Astrocyte (in vitro differentiated cells and primary cell): Measurements from ENCODE around the gene MKNK2. TPM values are rescaled to one million over a fixed set of nuclear protein-coding genes. Genes with fewer than 3 reads are reported as not detected.

Source experiments
- DNase-seq: peaks from one replicate; pipeline ENCODE4 v3.0.0-alpha.2; 2010; ENCODE audit warnings: low read depth
- FAIRE-seq: peaks from 2 replicates; lab custom pipeline; 2011; peaks lifted over from hg19 to GRCh38; lab: Jason Lieb, UNC
- H2AFZ ChIP-seq: 2 replicates; pipeline ENCODE4 v1.6.0; 2012; ENCODE audit warnings: low read depth, low read length, inconsistent platforms
- H3K27ac ChIP-seq: 2 replicates; pipeline ENCODE4 v1.5.1; 2011; ENCODE audit warnings: low read depth, low read length, inconsistent platforms
- H3K27me3 ChIP-seq: 2 replicates; pipeline ENCODE4 v1.6.0; 2011; ENCODE audit warnings: low read length, inconsistent platforms; ENCODE audit not compliant: insufficient read depth
- H3K36me3 ChIP-seq: 2 replicates; pipeline ENCODE4 v1.5.1; 2011; ENCODE audit warnings: low read length, inconsistent platforms; ENCODE audit not compliant: insufficient read depth
- H3K4me1 ChIP-seq: 2 replicates; pipeline ENCODE4 v1.5.1; 2011; ENCODE audit warnings: low read length, inconsistent platforms; ENCODE audit not compliant: insufficient read depth
- H3K4me2 ChIP-seq: 2 replicates; pipeline ENCODE4 v1.6.0; 2012; ENCODE audit warnings: low read length, inconsistent platforms
- H3K4me3 ChIP-seq: 2 replicates; pipeline ENCODE4 v1.5.1; 2011; ENCODE audit warnings: low read depth, mild to moderate bottlenecking, low read length, inconsistent platforms; ENCODE audit not compliant: insufficient read depth
- H3K79me2 ChIP-seq: 2 replicates; pipeline ENCODE4 v1.6.0; 2012; ENCODE audit warnings: mild to moderate bottlenecking, low read length, inconsistent platforms; ENCODE audit not compliant: insufficient read depth
- H3K9ac ChIP-seq: 2 replicates; pipeline ENCODE4 v1.6.0; 2012; ENCODE audit warnings: mild to moderate bottlenecking, low read length, inconsistent platforms
- H3K9me3 ChIP-seq: 2 replicates; pipeline ENCODE4 v1.5.1; 2012; ENCODE audit warnings: low read depth, mild to moderate bottlenecking, low read length, inconsistent platforms; ENCODE audit not compliant: insufficient read depth
- H4K20me1 ChIP-seq: 2 replicates; pipeline ENCODE4 v1.6.0; 2012; ENCODE audit warnings: low read length, inconsistent platforms; ENCODE audit not compliant: insufficient read depth
- H3K27ac Mint-ChIP-seq: one replicate; pipeline ENCODE4 v1.8.0; 2021; ENCODE audit warnings: mild to moderate bottlenecking, mixed read lengths; ENCODE audit not compliant: unreplicated experiment
- H3K27me3 Mint-ChIP-seq: one replicate; pipeline ENCODE4 v1.8.0; 2021; ENCODE audit warnings: low read depth, mixed read lengths; ENCODE audit not compliant: unreplicated experiment
- H3K36me3 Mint-ChIP-seq: one replicate; pipeline ENCODE4 v1.8.0; 2021; ENCODE audit warnings: low read depth, mixed read lengths; ENCODE audit not compliant: unreplicated experiment
- H3K4me1 Mint-ChIP-seq: one replicate; pipeline ENCODE4 v1.8.0; 2021; ENCODE audit warnings: low read depth, mixed read lengths; ENCODE audit not compliant: unreplicated experiment
- H3K4me3 Mint-ChIP-seq: one replicate; pipeline ENCODE4 v1.8.0; 2021; ENCODE audit warnings: mild to moderate bottlenecking, moderate library complexity, mixed read lengths; ENCODE audit not compliant: unreplicated experiment
- H3K9me3 Mint-ChIP-seq: one replicate; pipeline ENCODE4 v1.8.0; 2021; ENCODE audit warnings: mild to moderate bottlenecking, mixed read lengths; ENCODE audit not compliant: unreplicated experiment
- EZH2 ChIP-seq: IDR thresholded peaks from 2 replicates; pipeline ENCODE4 v1.6.1; 2012; ENCODE audit warnings: mild to moderate bottlenecking, low read length, inconsistent platforms; ENCODE audit not compliant: insufficient read depth
- total RNA-seq: library from RNA; stranded (reverse); gene quantifications from 2 replicates; pipeline ENCODE4 v1.2.1, GENCODE V29; 2021
- TF ChIP-seq, protein P1 (sequence below): IDR thresholded peaks from 2 replicates; pipeline ENCODE4 v1.5.1; 2011; ENCODE audit warnings: low read depth, mild to moderate bottlenecking, inconsistent platforms, low read length, moderate library complexity; ENCODE audit not compliant: insufficient read depth

The MKNK2 gene
- total RNA-seq, 1 donor from 2014 or later: 146 TPM

DNA sequence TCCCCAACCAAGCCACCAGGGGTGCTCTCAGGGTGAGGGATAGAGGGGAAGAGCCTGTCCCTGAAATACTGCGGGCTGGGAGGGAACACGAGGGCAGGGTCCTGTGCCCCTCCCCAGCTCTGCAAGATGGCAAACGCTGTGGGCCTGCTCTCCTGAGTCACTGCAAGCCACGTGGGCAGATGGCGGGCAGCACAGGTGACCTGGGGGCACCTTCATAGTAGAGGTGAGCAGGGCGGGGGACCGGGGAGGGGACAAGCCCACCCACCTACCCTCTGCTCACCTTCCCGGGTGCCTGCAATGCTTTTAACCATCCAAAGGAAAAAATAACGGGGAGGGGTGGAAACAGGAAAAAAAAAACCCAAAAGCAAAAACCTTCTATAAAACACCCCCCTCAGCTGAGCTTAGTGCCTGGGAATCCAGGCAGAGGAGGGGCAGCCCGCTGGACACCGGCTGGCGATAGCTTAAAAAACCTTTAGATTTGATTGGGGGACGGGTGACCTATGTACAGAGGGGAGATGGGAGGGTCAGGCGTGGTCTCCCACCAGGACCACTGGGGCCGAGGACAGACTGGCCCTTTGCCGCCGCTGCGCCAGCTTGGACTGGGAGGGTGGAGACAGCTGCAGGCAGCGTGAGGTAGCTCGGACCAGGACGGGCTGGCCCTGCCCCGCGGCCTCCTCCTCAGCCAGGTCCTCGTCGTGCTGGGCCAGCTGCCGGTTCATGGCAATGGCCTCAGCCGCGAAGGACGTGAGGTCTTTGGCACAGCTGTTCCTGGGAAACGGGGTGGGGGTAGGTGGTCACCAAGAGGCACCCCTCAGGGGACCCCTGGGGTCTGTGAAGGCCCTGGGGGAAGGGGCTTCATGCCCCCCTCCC, 11.7 kb downstream of the MKNK2 start:
- Histone ChIP-seq H4K20me1 (peaks cover 11% of the 10 kb centered on the region), H3K9ac (no peak overlapping the region), H3K79me2 (peaks cover under 1% of the 10 kb centered on the region), H3K27ac (no peak overlapping the region), H2AFZ (no peak overlapping the region), H3K27me3 (no peaks in the 10 kb centered on the region), H3K4me1 (peaks cover 11% of the 10 kb centered on the region), H3K4me2 (no peak overlapping the region), H3K36me3 (no peaks in the 10 kb centered on the region), H3K9me3 (peaks cover 4% of the 10 kb centered on the region), H3K4me3 (no peak overlapping the region)
- FAIRE-seq (no peak), DNase-seq (no peak)
- no peaks in the 10 kb centered on the region for H3K27me3 Mint-ChIP-seq
- peaks cover 2% of the 10 kb centered on the region for H3K9me3 Mint-ChIP-seq
- H3K4me3 Mint-ChIP-seq: no peak overlapping the region
- H3K4me1 Mint-ChIP-seq: peaks cover 5% of the 10 kb centered on the region
- peaks cover 3% of the 10 kb centered on the region for H3K36me3 Mint-ChIP-seq
- TF ChIP-seq, protein P1, sequence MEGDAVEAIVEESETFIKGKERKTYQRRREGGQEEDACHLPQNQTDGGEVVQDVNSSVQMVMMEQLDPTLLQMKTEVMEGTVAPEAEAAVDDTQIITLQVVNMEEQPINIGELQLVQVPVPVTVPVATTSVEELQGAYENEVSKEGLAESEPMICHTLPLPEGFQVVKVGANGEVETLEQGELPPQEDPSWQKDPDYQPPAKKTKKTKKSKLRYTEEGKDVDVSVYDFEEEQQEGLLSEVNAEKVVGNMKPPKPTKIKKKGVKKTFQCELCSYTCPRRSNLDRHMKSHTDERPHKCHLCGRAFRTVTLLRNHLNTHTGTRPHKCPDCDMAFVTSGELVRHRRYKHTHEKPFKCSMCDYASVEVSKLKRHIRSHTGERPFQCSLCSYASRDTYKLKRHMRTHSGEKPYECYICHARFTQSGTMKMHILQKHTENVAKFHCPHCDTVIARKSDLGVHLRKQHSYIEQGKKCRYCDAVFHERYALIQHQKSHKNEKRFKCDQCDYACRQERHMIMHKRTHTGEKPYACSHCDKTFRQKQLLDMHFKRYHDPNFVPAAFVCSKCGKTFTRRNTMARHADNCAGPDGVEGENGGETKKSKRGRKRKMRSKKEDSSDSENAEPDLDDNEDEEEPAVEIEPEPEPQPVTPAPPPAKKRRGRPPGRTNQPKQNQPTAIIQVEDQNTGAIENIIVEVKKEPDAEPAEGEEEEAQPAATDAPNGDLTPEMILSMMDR: no peak
- no peak for TF ChIP-seq EZH2
- H3K27ac Mint-ChIP-seq: no peak overlapping the region

DNA sequence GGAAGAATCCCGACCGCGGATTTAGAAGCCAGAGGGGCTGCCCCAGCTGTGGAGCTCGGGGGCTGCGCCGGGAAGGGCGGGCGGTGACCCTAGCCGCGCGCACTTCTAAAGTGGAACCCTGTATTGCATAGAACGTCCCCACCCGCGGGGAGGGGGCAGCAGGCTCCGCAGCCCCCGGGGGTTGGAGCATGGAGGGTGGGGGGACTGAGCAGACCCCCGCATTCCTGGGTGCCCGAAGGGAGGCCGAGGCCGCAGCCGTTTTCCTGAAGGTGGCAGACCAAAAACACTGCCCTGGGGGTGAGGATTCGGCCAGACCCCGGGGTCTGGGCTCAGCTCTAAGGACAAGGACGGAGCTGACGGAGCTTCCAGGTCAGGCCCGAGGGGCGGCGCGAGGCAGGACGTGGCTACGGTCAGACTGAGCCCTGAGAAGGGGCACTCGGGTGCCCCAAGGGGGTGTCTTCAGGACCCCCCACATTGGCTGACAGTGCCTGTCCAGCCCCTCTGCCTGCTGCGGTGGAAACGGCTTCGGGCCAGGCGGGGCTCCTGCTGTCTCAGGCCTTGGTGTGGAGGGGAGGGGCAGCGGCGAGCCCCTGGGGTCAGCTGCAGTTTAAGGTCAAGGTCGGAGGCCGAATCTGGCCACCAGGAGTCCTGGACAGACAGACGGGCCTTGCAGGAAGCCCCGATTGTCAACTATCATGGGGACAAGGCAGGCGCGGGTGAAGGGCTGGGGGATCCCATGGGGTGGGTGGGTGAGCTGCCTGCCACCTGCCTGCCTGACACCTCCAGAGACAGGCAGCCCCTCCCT, 12.6 kb downstream of the MKNK2 start:
- H3K4me1 ChIP-seq: peaks cover 11% of the 10 kb centered on the region
- Mint-ChIP-seq H3K4me1 (peaks cover 4% of the 10 kb centered on the region), H3K36me3 (peaks cover 2% of the 10 kb centered on the region), H3K9me3 (peaks cover 2% of the 10 kb centered on the region), H3K4me3 (no peak overlapping the region), H3K27ac (no peak overlapping the region), H3K27me3 (no peaks in the 10 kb centered on the region)
- no peak for FAIRE-seq
- no peaks in the 10 kb centered on the region for H3K27me3 ChIP-seq
- no peaks in the 10 kb centered on the region for H3K79me2 ChIP-seq
- no peak overlapping the region for H3K4me2 ChIP-seq
- TF ChIP-seq, protein P1: no peak
- no peak for TF ChIP-seq EZH2
- no peak overlapping the region for H3K4me3 ChIP-seq
- H3K27ac ChIP-seq: no peak overlapping the region
- H3K9me3 ChIP-seq: peaks cover 4% of the 10 kb centered on the region
- H3K9ac ChIP-seq: no peak overlapping the region
- no peaks in the 10 kb centered on the region for H3K36me3 ChIP-seq
- H2AFZ ChIP-seq: no peak overlapping the region
- no peak for DNase-seq
- peaks cover 6% of the 10 kb centered on the region for H4K20me1 ChIP-seq
